GM18519 (cell line): ENCODE results near the gene KCTD13.

ENCODE experiments used
- ATAC-seq: cut with Tn5 transposase; IDR thresholded peaks from one replicate; pipeline ENCODE4 v1.9.1; 2021; ENCODE audit warnings: mild to moderate bottlenecking, moderate library complexity; ENCODE audit not compliant: unreplicated experiment, low FRiP score

KCTD13 gene

GRCh38 chr16:29858149-29858849, 67.7 kb downstream of the KCTD13 start:
- ATAC-seq = no peak

- ATAC-seq = no peak
These were observed 68.8 kb downstream of the KCTD13 start for GRCh38 chr16:29857133-29857760.
